HUES64 (cell line): Measurements from ENCODE around the gene CCNL2. TPM values are rescaled to one million over a fixed set of nuclear protein-coding genes. Genes with fewer than 3 reads are reported as not detected.
"Not testable (repeated sequence)": the region's sequence is repeated elsewhere in the genome, so short reads cannot be mapped to it uniquely, and the experiment has no call there.

ENCODE experiments used
- H3K27ac ChIP-seq: 2 replicates; pipeline ENCODE4 v1.7.0; 2013; ENCODE audit warnings: low read depth, low read length, inconsistent platforms
- H3K27me3 ChIP-seq: 2 replicates; pipeline ENCODE4 v1.6.1; 2013; ENCODE audit warnings: mild to moderate bottlenecking, low read length; ENCODE audit not compliant: insufficient read depth
- H3K36me3 ChIP-seq: 2 replicates; pipeline ENCODE4 v1.6.1; 2013; ENCODE audit warnings: mild to moderate bottlenecking, low read length; ENCODE audit not compliant: insufficient read depth
- H3K4me1 ChIP-seq: 2 replicates; pipeline ENCODE4 v1.6.1; 2013; ENCODE audit warnings: mild to moderate bottlenecking, low read length, moderate library complexity; ENCODE audit not compliant: insufficient read depth
- H3K4me3 ChIP-seq: 2 replicates; pipeline ENCODE4 v1.5.1; 2013; ENCODE audit warnings: mild to moderate bottlenecking, low read length, moderate library complexity
- H3K9ac ChIP-seq: 2 replicates; pipeline ENCODE4 v1.6.1; 2013; ENCODE audit warnings: mild to moderate bottlenecking, low read depth, low read length
- H3K9me3 ChIP-seq: 2 replicates; pipeline ENCODE4 v1.6.1; 2013; ENCODE audit warnings: low read depth, low read length; ENCODE audit not compliant: insufficient read depth
- WGBS: fragments of 150-250, 120-280 bp; methylation state at CpG from one replicate; pipeline ENCODE4 v1.1.7; 2013; ENCODE audit warnings: missing lambda C conversion rate; 5-methylcytosine and 5-hydroxymethylcytosine counted together
- polyA plus RNA-seq, 2 experiments: library from polyadenylated mRNA; stranded (reverse); fragments of 50-300 nt; gene quantifications; one replicate each; pipeline ENCODE4 v1.2.3, GENCODE V29; 2013

Gene CCNL2
- 90.6 TPM for polyA plus RNA-seq (2013, experiment 1 of 2)
- polyA plus RNA-seq (2013, experiment 2 of 2), result 82.9 TPM

- no peaks in the 10 kb centered on the region for H3K9me3 ChIP-seq
- peak within 1 kb of the TSS; percentile 91 for H3K27ac ChIP-seq
- peak within 1 kb of the TSS; percentile 99 for H3K4me3 ChIP-seq
- peaks cover 73% of the 10 kb centered on the region for H3K36me3 ChIP-seq
- peak within 1 kb of the TSS; percentile 98 for H3K9ac ChIP-seq
- WGBS, result under 1% methylated on average over 86 of the region's 86 CpGs
- H3K4me1 ChIP-seq, result peaks cover 9% of the 10 kb centered on the region
- H3K27me3 ChIP-seq, result no peaks in the 10 kb centered on the region
These were observed at the start of gene CCNL2 for GRCh38 chr1:1399187-1399871. Gene CCNL2 (minus strand): TSS chr1:1399335. CDS start chr1:1399306, 29 bp downstream.

DNA sequence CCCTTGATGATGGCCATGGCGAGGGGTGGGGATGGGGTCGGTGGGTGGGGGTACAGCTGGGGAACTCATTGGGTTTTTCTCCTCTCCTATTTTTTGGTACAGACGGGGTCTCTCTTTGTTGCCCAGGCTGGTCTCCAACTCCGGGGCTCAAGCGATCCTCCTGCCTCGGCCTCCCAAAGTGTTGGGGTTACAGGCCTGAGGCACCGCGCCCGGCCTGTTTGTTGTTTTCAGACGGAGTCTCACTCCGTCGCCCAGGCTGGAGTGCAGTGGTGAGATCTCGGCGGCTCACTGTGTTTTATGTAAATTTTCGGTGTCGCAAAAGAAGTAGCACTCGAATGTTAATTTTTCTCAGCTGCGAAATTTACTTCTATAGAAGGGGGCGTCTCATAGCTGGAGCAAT is 47.5 kb upstream of the CCNL2 start:
- WGBS, result 89% methylated on average over 14 of the region's 19 CpGs
- not testable (repeated sequence) for H3K9me3 ChIP-seq, H3K4me1 ChIP-seq, H3K27ac ChIP-seq, H3K27me3 ChIP-seq, H3K4me3 ChIP-seq, H3K36me3 ChIP-seq, H3K9ac ChIP-seq

DNA sequence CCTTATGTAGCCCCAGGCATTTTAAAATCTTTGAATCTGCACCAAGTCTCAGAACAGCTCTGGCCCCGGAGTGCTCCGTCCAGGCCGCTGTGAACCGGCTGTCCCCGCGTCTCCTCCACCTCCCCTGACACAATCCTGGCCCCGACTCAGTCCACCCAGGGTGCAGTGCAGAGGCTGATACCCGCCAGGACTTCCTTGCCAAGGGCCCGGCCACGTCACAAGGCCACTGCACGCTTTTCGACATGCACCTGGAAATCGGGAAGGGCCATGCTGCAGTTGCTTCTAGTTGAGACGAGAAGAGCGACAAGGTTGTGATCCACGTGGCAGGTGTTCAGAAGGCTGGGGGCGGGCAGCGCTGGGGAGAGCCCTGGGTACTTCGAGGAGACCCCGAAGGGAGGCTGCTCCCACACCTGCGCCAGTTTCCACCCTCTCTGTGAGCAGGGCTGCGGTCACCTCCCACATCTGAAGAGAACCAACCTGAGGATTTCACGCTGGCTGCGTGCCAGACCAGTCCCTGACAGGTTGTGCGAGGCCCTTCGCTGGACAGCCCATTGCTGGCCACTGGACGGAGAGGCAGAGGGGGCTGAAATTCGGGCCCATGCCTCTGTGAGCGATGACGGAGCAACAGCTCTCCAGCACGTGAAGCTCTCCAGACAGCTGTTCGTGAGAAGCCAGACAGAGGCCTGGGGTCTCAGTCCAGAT is 43.1 kb upstream of the CCNL2 start:
- H3K27ac ChIP-seq, result no peak overlapping the region
- H3K9ac ChIP-seq, result no peak overlapping the region
- 95% methylated on average over 32 of the region's 32 CpGs for WGBS
- H3K36me3 ChIP-seq, result 0 out of 2 replicates have a peak, but pooled peaks cover 3% of the 10 kb centered on the region
- no peaks in the 10 kb centered on the region for H3K9me3 ChIP-seq
- H3K27me3 ChIP-seq, result no peaks in the 10 kb centered on the region
- no peaks in the 10 kb centered on the region for H3K4me1 ChIP-seq
- H3K4me3 ChIP-seq, result no peak overlapping the region

GRCh38 chr1:1441002-1441888 is 42.1 kb upstream of the CCNL2 start:
- no peak overlapping the region for H3K27ac ChIP-seq

DNA sequence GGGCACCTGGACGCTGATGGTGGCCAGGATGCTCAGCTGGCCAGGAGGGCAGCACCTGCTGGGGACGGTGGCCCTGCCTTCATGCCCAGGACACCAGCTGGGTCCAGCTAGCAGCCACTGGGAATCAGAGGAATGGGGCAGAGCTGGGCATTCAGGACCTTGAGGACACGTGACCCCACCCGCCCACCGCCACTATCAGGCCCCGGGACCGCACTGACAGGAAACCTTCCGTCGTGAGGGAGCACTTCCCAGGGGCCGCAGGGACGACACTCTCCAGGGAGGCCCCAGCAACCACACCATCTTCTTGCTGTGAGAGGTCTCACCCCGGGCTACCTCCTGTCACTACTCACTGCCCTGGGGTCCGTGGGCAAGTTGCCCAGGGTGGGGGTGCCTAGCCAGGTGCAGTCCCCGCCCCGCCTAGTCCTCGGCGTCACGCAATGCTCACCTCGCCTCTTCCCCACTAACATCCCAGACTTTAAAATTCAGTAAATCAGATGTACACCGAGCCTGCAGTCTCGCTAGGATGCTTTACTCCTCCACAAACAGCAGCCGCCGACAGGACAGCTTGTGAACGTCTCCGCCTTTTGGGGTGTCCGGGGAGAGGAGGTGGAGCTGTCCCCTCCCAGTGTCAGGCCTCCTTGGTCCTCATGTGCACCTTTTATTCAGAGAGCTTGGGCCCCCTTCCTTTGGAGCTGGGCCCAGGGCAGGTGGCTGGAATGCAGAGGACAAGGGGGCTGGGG is 41.3 kb upstream of the CCNL2 start:
- no peak overlapping the region for H3K27ac ChIP-seq
- no peak overlapping the region for H3K4me3 ChIP-seq
- H3K4me1 ChIP-seq, result no peaks in the 10 kb centered on the region
- H3K9me3 ChIP-seq, result no peaks in the 10 kb centered on the region
- H3K36me3 ChIP-seq, result 0 out of 2 replicates have a peak, but pooled peaks cover 3% of the 10 kb centered on the region
- no peak overlapping the region for H3K9ac ChIP-seq
- H3K27me3 ChIP-seq, result peaks cover 4% of the 10 kb centered on the region; the same call in 1 of the 2 replicates
- WGBS, result 94% methylated on average over 26 of the region's 26 CpGs

More at GRCh38 chr1:1441002-1441888, 42.1 kb upstream of the CCNL2 start:
- 0 out of 2 replicates have a peak, but pooled peaks cover 3% of the 10 kb centered on the region for H3K36me3 ChIP-seq
- WGBS, result 81% methylated on average over 29 of the region's 29 CpGs
- no peak overlapping the region for H3K4me3 ChIP-seq
- no peaks in the 10 kb centered on the region; the same call in 1 of the 2 replicates for H3K27me3 ChIP-seq
- no peaks in the 10 kb centered on the region for H3K9me3 ChIP-seq
- no peak overlapping the region for H3K9ac ChIP-seq
- no peaks in the 10 kb centered on the region for H3K4me1 ChIP-seq

- Histone ChIP-seq H3K4me1 (peaks cover 6% of the 10 kb centered on the region), H3K9me3 (no peaks in the 10 kb centered on the region), H3K27ac (no peak overlapping the region), H3K27me3 (peaks cover 4% of the 10 kb centered on the region; the same call in 1 of the 2 replicates), H3K36me3 (0 out of 2 replicates have a peak, but pooled peaks cover 3% of the 10 kb centered on the region), H3K9ac (no peak overlapping the region), H3K4me3 (no peak overlapping the region)
- WGBS, result 97% methylated on average over 82 of the region's 82 CpGs
These were observed 40.6 kb upstream of the CCNL2 start for GRCh38 chr1:1439546-1440261.

DNA sequence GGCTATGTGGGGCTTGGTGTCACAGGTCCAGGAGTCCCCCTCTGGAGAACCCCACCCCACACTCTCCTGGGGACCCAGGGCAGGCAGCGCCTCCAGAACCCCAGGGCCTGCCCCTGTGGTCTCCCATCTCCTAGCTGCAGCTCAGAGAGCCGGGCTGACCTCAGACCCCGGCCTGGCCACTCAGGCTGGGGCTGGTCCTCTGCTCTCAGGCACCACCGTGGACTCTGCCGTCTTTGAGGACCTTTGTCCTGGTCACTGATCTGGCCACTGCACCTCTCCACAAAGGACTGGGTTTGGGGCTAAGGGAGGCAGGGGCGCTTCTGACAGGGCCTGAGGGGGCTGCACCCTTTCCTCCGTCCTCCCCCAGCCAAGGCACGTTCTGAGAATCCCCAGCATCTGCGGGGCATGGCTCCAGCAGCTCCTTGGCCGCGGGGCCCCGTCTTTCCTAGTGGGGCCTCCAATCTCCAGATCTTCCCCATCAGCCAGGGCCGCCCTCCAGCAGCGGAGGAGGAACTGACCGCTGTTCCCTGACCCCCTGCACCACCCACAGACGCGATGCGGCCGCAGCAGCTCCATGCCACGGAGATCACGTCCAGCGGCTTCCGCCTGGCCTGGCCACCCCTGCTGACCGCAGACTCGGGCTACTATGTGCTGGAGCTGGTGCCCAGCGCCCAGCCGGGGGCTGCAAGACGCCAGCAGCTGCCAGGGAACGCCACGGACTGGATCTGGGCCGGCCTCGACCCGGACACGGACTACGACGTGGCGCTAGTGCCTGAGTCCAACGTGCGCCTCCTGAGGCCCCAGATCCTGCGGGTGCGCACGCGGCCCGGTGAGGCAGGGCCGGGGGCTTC is 39.6 kb upstream of the CCNL2 start:
- Histone ChIP-seq H3K36me3 (0 out of 2 replicates have a peak, but pooled peaks cover 3% of the 10 kb centered on the region), H3K9me3 (no peaks in the 10 kb centered on the region), H3K9ac (no peak overlapping the region), H3K4me1 (peaks cover 15% of the 10 kb centered on the region), H3K27ac (no peak overlapping the region), H3K4me3 (no peak overlapping the region), H3K27me3 (peaks cover 4% of the 10 kb centered on the region; the same call in 1 of the 2 replicates)
- WGBS, result 96% methylated on average over 45 of the region's 45 CpGs

DNA sequence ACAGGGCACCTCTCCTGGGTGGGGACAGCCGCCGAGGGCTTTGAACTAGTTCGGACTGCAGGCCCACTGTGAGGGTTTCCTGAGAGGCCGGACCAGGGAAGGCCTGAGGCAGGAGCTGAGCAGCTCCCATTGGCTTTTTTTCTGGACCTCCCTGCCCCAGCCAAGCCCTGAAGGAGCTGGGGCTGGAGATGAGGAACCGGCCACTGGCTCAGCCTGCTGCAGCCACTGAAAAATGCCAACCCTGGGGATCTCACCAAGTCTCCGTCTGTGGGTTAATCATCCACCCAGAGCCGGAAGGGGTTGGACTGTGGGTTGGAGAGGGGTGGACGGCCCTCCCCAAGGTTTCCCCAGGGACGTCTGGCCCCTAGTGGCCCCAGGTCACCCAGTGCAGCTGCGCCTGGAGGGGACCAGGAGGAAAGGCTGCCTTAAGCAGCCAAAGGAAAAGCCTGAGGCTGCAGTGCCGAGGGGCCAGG is 38.8 kb upstream of the CCNL2 start:
- Histone ChIP-seq H3K27ac (no peak overlapping the region), H3K4me1 (peaks cover 23% of the 10 kb centered on the region), H3K9ac (no peak overlapping the region), H3K9me3 (no peaks in the 10 kb centered on the region), H3K4me3 (no peak overlapping the region), H3K27me3 (peaks cover 4% of the 10 kb centered on the region; the same call in 1 of the 2 replicates), H3K36me3 (0 out of 2 replicates have a peak, but pooled peaks cover 3% of the 10 kb centered on the region)
- WGBS, result 81% methylated on average over 11 of the region's 11 CpGs
